A673 (cell line): ENCODE results near the gene CAVIN2. TPM values are rescaled to one million over a fixed set of nuclear protein-coding genes. Genes with fewer than 3 reads are reported as not detected.

Experiments
- BruUV-seq: library from RNA; stranded (reverse); fragments of 400-500 nt; replicated peaks from 2 replicates; lab custom pipeline; 2021; lab: Mats Ljungman, UMichigan
- CTCF ChIA-PET: fragments of 300-600 bp; sonication (Branson Sonifier 250); formaldehyde crosslinking; loops from one replicate; lab custom pipeline; 2022; ENCODE audit warnings: antibody characterized with exemption; lab: Charles Lee
- POLR2A ChIA-PET: fragments of 300-600 bp; sonication (Branson Sonifier 250); formaldehyde crosslinking; loops from one replicate; lab custom pipeline; 2022; ENCODE audit warnings: antibody characterized with exemption; ENCODE audit not compliant: low non-redundant PET; lab: Charles Lee
- DNase-seq: peaks from one replicate; pipeline ENCODE4 v3.0.0-alpha.2; 2015; ENCODE audit warnings: low spot score
- H3K27ac ChIP-seq: fragments of 200-600 bp; sonication (generic); 2 replicates; pipeline ENCODE4 v1.5.1; 2016; ENCODE audit warnings: mixed run types, low read depth, mild to moderate bottlenecking, mixed read lengths, antibody characterized with exemption, low read length; ENCODE audit not compliant: poor library complexity, severe bottlenecking
- H3K27me3 ChIP-seq: fragments of 200-600 bp; sonication (generic); replicated peaks from 2 replicates; pipeline ENCODE4 v1.6.1; 2017; ENCODE audit warnings: mixed run types, low read depth, mild to moderate bottlenecking, mixed read lengths, antibody characterized with exemption, low read length; ENCODE audit not compliant: insufficient read depth, poor library complexity
- H3K36me3 ChIP-seq: fragments of 200-600 bp; sonication (generic); 2 replicates; pipeline ENCODE4 v1.6.1; 2016; ENCODE audit warnings: mixed run types, mild to moderate bottlenecking, mixed read lengths, antibody characterized with exemption, low read length; ENCODE audit not compliant: insufficient read depth, poor library complexity, severe bottlenecking
- H3K4me1 ChIP-seq: fragments of 200-600 bp; sonication (generic); 2 replicates; pipeline ENCODE4 v1.6.1; 2017; ENCODE audit warnings: mixed run types, mild to moderate bottlenecking, mixed read lengths, antibody characterized with exemption, low read length; ENCODE audit not compliant: insufficient read depth, poor library complexity, severe bottlenecking
- H3K4me3 ChIP-seq: fragments of 200-600 bp; sonication (generic); 2 replicates; pipeline ENCODE4 v1.5.1; 2016; ENCODE audit warnings: low read depth, mixed run types, mild to moderate bottlenecking, mixed read lengths, low read length; ENCODE audit not compliant: poor library complexity, severe bottlenecking
- H3K9me3 ChIP-seq: fragments of 200-600 bp; sonication (generic); 2 replicates; pipeline ENCODE4 v1.6.1; 2016; ENCODE audit warnings: mixed run types, low read depth, mild to moderate bottlenecking, mixed read lengths, antibody characterized with exemption, low read length; ENCODE audit not compliant: poor library complexity, severe bottlenecking
- CTCF ChIP-seq: fragments of 300-800, 200-600 bp; sonication (generic); conservative IDR thresholded peaks from 2 replicates; pipeline ENCODE4 v1.5.1; 2017; ENCODE audit warnings: low read depth, mild to moderate bottlenecking, antibody characterized with exemption, low read length, moderate library complexity, mixed read lengths
- EZH2 ChIP-seq: fragments of 200-600 bp; sonication (generic); IDR thresholded peaks from 2 replicates; pipeline ENCODE4 v1.6.1; 2017; ENCODE audit warnings: borderline replicate concordance, low read depth, mild to moderate bottlenecking, mixed read lengths, antibody characterized with exemption, low read length; ENCODE audit not compliant: poor library complexity, severe bottlenecking
- intact Hi-C: fragments of 100-400 bp; cut with micrococcal nuclease; formaldehyde crosslinking; loops from one replicate; pipeline ENCODE4 v1.10.0; 2022; ENCODE audit not compliant: unreplicated experiment
- total RNA-seq: library from RNA; stranded (reverse); gene quantifications from 2 replicates; pipeline ENCODE4 v1.2.3, GENCODE V29; 2021

Gene CAVIN2
- total RNA-seq, 1 experiment from 2014 or later: 0.28 TPM

DNA sequence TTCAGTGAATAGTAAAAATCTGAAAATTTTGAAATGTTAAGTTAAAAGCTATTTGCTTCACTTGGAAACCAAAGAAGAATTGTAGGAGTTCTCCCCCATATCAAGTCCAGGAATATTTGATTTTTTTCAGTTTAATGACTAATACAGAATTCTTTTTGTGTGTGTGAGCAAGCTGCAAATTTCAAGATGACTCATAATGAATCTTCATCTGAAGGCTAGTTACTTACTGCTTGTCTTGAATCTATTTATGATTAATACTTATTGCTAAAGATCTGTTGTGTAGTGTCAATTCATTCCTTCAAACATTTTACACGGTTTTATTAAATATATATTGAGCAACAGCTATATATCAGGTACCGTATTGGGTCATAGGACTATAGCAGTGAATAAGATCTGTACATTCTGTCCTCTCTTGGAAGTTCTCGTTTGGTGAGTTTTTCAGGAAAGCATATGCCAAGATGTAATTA, 47.8 kb upstream of the CAVIN2 start:
- no TSS peak for BruUV-seq
- no peak for TF ChIP-seq CTCF
- no peak for TF ChIP-seq EZH2
- H3K4me3 ChIP-seq: no peak overlapping the region
- no peaks in the 10 kb centered on the region for H3K36me3 ChIP-seq
- ChIA-PET CTCF (no interaction called here), POLR2A (no interaction called here)
- H3K27ac ChIP-seq: no peak overlapping the region
- intact Hi-C loops: no loop called here
- H3K27me3 ChIP-seq: no peaks in the 10 kb centered on the region
- peaks cover 4% of the 10 kb centered on the region for H3K4me1 ChIP-seq
- no peaks in the 10 kb centered on the region for H3K9me3 ChIP-seq
- peak; percentile 21 for DNase-seq

GRCh38 chr2:191892391-191892790, 45.5 kb upstream of the CAVIN2 start:
- no TSS peak for BruUV-seq
- Histone ChIP-seq H3K9me3 (no peaks in the 10 kb centered on the region), H3K36me3 (no peaks in the 10 kb centered on the region), H3K27me3 (no peaks in the 10 kb centered on the region), H3K4me3 (no peak overlapping the region), H3K4me1 (peaks cover 4% of the 10 kb centered on the region), H3K27ac (no peak overlapping the region)
- no peak for TF ChIP-seq EZH2
- no peak for TF ChIP-seq CTCF
- ChIA-PET POLR2A (no interaction called here), CTCF (no interaction called here)
- no peak for DNase-seq
- intact Hi-C loops: no loop called here

DNA sequence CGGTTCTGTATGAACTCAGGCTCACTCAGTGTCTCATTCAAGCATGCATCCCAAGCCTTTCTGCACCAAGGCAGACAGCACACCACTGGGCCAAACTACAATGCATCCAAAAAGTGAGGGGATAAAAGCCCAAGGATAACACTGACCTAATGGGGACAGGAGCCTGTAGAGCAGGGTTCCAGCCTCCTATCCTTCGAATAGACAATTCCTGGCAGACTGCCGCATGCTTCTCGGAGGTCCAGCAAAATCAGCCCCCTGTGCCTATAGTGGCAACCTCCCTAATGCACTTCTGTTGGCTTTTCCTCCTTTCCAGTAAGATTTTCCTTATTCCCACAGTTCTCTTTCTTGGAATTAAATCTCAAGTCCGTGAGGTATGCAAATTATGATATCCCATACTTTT, 44.8 kb upstream of the CAVIN2 start:
- intact Hi-C loops: no loop called here
- TF ChIP-seq EZH2 (no peak), CTCF (no peak)
- Histone ChIP-seq H3K36me3 (no peaks in the 10 kb centered on the region), H3K4me3 (no peak overlapping the region), H3K27me3 (no peaks in the 10 kb centered on the region), H3K9me3 (no peaks in the 10 kb centered on the region), H3K27ac (no peak overlapping the region), H3K4me1 (peaks cover 4% of the 10 kb centered on the region)
- no TSS peak for BruUV-seq
- CTCF ChIA-PET: no interaction called here
- POLR2A ChIA-PET: no interaction called here
- DNase-seq: no peak
